GM12874 (cell line): ENCODE measurements around the gene HBD.

Experiments
- CTCF ChIP-seq: IDR thresholded peaks from 2 replicates; pipeline ENCODE4 v1.5.1; 2011; ENCODE audit warnings: low read depth, mild to moderate bottlenecking, control low read depth, low read length, moderate library complexity; ENCODE audit not compliant: insufficient read depth

Gene HBD

GRCh38 chr11:5229796-5230195 lies 4.5 kb downstream of the HBD start:
- no peak for TF ChIP-seq CTCF

- TF ChIP-seq CTCF: no peak
These were observed 4.9 kb downstream of the HBD start for GRCh38 chr11:5229356-5229755.

GRCh38 chr11:5228124-5228523 lies 6.2 kb downstream of the HBD start:
- no peak for TF ChIP-seq CTCF

GRCh38 chr11:5227681-5228080 lies 6.6 kb downstream of the HBD start:
- TF ChIP-seq CTCF: no peak

- no peak for TF ChIP-seq CTCF
These were observed 7.5 kb downstream of the HBD start, which contains the start of gene HBB for GRCh38 chr11:5226732-5227310. TSS of gene HBB (minus strand) at chr11:5227071. CDS start at chr11:5227021, 50 bp downstream.

GRCh38 chr11:5225480-5225871 lies 8.8 kb downstream of the HBD start:
- TF ChIP-seq CTCF: no peak

- TF ChIP-seq CTCF: no peak
These were observed 9.5 kb downstream of the HBD start for GRCh38 chr11:5224538-5225479.
